Gastrocnemius medialis (tissue), 4 donors: ENCODE measurements around the gene HMGB2. TPM values are rescaled to one million over a fixed set of nuclear protein-coding genes. Genes with fewer than 3 reads are reported as not detected.

Source experiments
- ATAC-seq, 2 donors: fragments of 150-250 bp; one replicate each; pipeline ENCODE4 v1.9.1; 2016
- DNase-seq, 2 donors: peaks; one replicate each; pipeline ENCODE4 v3.0.0-alpha.2; 2019
- H3K27ac ChIP-seq, 4 donors: fragments of 200-600 bp; sonication (generic); 1 replicate in 1 of 4; 2 replicates in 3 of 4; pipeline ENCODE4 v1.5.1; 2016 to 2018; ENCODE audit warnings: mild to moderate bottlenecking in 2 of 4, moderate library complexity in 1 of 4
- H3K27me3 ChIP-seq, 3 donors: fragments of 200-600 bp; sonication (generic) in 2 of 3; 1 replicate in 1 of 3; 2 replicates in 2 of 3; pipeline versions ENCODE4 v1.5.1 to v1.6.0; 2016 to 2019; ENCODE audit warnings: mild to moderate bottlenecking in 1 of 3, moderate library complexity in 1 of 3
- H3K36me3 ChIP-seq, 2 donors: fragments of 200-600 bp; sonication (generic) in 1 of 2; one replicate each; pipeline ENCODE4 v1.5.1; 2017 to 2018
- H3K4me1 ChIP-seq, 2 donors: fragments of 200-600 bp; sonication (generic) in 1 of 2; one replicate each; pipeline ENCODE4 v1.5.1; 2016 to 2017; ENCODE audit warnings: mild to moderate bottlenecking in 2 of 2
- H3K4me3 ChIP-seq, 4 donors: fragments of 200-600 bp; sonication (generic) in 3 of 4; 1 replicate in 1 of 4; 2 replicates in 3 of 4; pipeline ENCODE4 v1.5.1; 2016 to 2019; ENCODE audit warnings: mild to moderate bottlenecking in 2 of 4
- H3K9me3 ChIP-seq, 3 donors: fragments of 200-600 bp; sonication (generic) in 2 of 3; 1 replicate in 1 of 3; 2 replicates in 2 of 3; pipeline ENCODE4 v1.5.1; 2016 to 2019
- POLR2A ChIP-seq, 2 donors: fragments of 450-650 bp; IDR thresholded peaks; one replicate each; pipeline ENCODE4 v1.6.1; 2017; ENCODE audit warnings: antibody characterized with exemption in 2 of 2, mild to moderate bottlenecking in 2 of 2, moderate library complexity in 2 of 2
- in situ Hi-C, 4 donors: fragments of 200-750 bp; cut with MboI; loops; one replicate each; pipeline versions ENCODE4 v1.15.0 to v1.8.0; 2017; ENCODE audit warnings: low sequenced_read_pairs in 4 of 4
- intact Hi-C: fragments of 100-400 bp; cut with DNase I; formaldehyde crosslinking; loops from one replicate; pipeline ENCODE4 v1.15.1; 2023; ENCODE audit warnings: low total_unique reads
- total RNA-seq, 4 donors: library from RNA; depleted of rRNA; stranded (reverse); fragments of >200 nt; gene quantifications; one replicate each; pipeline versions ENCODE4 v1.1.0 to v1.2.3, GENCODE V29; 2016
- TF ChIP-seq, protein P1 (sequence below), 5 experiments: fragments of 450-650 bp in 3 of 5; fragments of 200-600 bp in 2 of 5; sonication (generic) in 2 of 5; IDR thresholded peaks in 4 of 5; conservative IDR thresholded peaks in 1 of 5; 1 replicate in 4 of 5; 2 replicates in 1 of 5; pipeline ENCODE4 v1.5.1; 2016 to 2019; ENCODE audit warnings: antibody characterized with exemption in 5 of 5, mild to moderate bottlenecking in 3 of 5, moderate library complexity in 3 of 5

Gene HMGB2
- total RNA-seq, 4 donors from 2014 or later: 4.1 to 61.6 (median 21.2) TPM

DNA sequence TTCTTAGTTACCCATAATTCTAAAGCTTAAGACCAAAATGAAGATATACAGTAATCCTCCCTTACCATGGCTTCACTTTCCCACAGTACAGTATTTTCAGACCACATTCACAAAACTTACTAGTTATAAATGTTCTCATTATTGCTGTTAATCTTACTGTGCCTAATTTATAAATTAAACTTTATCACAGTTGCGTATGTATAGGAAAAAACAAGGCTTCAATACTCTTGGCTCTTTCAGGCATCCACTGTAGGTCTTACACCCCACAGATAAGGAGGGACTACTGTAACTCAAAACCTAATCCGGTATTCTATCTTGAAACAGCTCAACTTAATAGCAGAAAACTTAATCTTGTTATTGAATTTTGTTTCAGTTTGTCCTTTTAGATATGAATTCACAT, 3.6 kb downstream of the HMGB2 start:
- TF ChIP-seq POLR2A (IDR thresholded peaks at IDR 0.05): no peak
- TF ChIP-seq, protein P1, sequence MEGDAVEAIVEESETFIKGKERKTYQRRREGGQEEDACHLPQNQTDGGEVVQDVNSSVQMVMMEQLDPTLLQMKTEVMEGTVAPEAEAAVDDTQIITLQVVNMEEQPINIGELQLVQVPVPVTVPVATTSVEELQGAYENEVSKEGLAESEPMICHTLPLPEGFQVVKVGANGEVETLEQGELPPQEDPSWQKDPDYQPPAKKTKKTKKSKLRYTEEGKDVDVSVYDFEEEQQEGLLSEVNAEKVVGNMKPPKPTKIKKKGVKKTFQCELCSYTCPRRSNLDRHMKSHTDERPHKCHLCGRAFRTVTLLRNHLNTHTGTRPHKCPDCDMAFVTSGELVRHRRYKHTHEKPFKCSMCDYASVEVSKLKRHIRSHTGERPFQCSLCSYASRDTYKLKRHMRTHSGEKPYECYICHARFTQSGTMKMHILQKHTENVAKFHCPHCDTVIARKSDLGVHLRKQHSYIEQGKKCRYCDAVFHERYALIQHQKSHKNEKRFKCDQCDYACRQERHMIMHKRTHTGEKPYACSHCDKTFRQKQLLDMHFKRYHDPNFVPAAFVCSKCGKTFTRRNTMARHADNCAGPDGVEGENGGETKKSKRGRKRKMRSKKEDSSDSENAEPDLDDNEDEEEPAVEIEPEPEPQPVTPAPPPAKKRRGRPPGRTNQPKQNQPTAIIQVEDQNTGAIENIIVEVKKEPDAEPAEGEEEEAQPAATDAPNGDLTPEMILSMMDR (IDR thresholded peaks at IDR 0.05 in 4 of 5, conservative IDR thresholded peaks at IDR 0.05 in 1 of 5): no peak
- intact Hi-C loops: no loop called here
- DNase-seq: no peak
- H3K27ac ChIP-seq: no peak overlapping the region
- no peaks in the 10 kb centered on the region for H3K9me3 ChIP-seq
- H3K4me1 ChIP-seq: peaks cover 7 to 19% of the 10 kb centered on the region in 2 donors
- no peak overlapping the region for H3K4me3 ChIP-seq
- no peak for ATAC-seq
- H3K36me3 ChIP-seq: peaks cover 0 to 39% of the 10 kb centered on the region in 2 donors
- H3K27me3 ChIP-seq: no peaks in the 10 kb centered on the region
- in situ Hi-C loops: loop anchor here in 1 of 4 donors (25.0 kb wide), 1 partner anchor 957 kb away; the partner anchor contains the start of genes CEP44 and FBXO8

DNA sequence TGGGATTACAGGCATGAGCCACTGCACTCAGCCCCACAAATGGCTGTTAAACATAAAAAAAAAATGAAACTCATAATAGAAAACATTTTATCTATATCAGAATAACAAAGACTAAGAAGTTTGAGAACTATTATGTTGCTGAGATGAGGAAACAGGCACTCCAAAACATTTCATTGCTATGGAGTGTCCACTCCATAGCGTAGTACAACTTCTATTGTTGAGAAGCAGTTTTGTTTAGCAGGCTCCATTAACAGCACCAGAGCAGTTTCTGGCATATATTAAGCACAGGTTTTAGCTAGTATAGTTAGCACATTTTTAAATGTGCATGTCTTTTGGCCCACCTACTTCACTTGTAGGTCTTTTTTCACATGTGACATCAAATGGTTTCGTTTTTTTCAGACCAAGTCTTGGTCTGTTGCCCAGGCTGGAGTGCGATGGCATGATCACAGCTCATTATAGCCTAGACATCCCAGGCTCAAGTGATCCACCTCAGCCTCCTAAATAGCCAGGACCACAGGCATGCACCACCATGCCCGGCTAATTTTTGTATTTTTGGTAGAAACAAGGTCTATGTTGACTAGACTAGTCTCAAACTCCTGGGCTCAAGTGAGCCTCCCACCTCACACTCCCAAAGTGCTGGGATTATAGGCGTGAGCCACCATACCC, 5.8 kb downstream of the HMGB2 start:
- TF ChIP-seq, protein P1 (IDR thresholded peaks at IDR 0.05 in 4 of 5, conservative IDR thresholded peaks at IDR 0.05 in 1 of 5): no peak
- no peak for TF ChIP-seq POLR2A (IDR thresholded peaks at IDR 0.05)
- no peaks in the 10 kb centered on the region for H3K9me3 ChIP-seq
- peaks cover 0 to 14% of the 10 kb centered on the region in 2 donors for H3K4me1 ChIP-seq
- no peaks in the 10 kb centered on the region for H3K27me3 ChIP-seq
- intact Hi-C loops: no loop called here
- peaks cover 0 to 39% of the 10 kb centered on the region in 2 donors for H3K36me3 ChIP-seq
- H3K4me3 ChIP-seq: no peak overlapping the region
- ATAC-seq (no peak), DNase-seq (no peak)
- H3K27ac ChIP-seq: no peak overlapping the region
- in situ Hi-C loops: loop anchor here in 1 of 4 donors (25.0 kb wide), 1 partner anchor 959 kb away; the partner anchor contains the start of genes CEP44 and FBXO8

DNA sequence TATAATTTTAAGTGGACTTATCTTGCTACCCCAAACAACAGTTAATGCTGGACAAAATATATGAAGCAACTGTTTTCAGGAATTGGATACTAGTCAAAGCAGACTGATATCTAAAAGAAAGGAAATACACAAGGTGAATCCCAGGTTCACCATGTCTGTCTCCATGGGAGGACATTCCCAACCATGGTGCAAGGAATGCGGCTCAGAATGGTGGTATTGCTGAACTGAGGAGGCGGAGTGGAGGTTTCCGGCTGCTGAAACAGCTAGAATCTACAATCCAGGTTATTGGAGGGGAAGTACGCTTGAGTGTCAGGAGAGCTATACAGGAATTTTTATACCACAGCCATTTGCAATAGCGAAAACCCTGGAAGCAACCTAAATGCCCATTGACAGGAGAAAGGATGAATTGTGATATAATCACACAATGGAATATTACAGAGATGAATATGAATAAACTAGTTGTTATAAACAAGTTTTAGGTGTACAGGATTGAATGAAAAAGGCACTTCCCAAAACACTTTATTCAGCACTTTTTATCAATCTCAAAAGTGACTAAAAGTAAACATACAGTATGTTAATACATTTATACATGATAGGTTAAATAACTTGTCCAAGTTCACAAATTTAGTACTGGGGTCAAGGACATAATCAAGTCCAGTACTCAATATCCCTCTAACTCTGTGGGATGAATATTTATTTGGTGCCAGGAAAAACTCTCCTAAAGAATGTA, 9.0 kb downstream of the HMGB2 start:
- intact Hi-C loops: no loop called here
- no peaks in the 10 kb centered on the region for H3K9me3 ChIP-seq
- no peaks in the 10 kb centered on the region for H3K27me3 ChIP-seq
- no peak overlapping the region for H3K4me3 ChIP-seq
- no peak for TF ChIP-seq POLR2A (IDR thresholded peaks at IDR 0.05)
- TF ChIP-seq, protein P1 (IDR thresholded peaks at IDR 0.05 in 4 of 5, conservative IDR thresholded peaks at IDR 0.05 in 1 of 5): no peak
- H3K27ac ChIP-seq: no peak overlapping the region
- peaks cover 0 to 21% of the 10 kb centered on the region in 2 donors for H3K36me3 ChIP-seq
- no peak for ATAC-seq
- in situ Hi-C loops: loop anchor here in 1 of 4 donors (25.0 kb wide), 1 partner anchor 962 kb away; the partner anchor contains the start of genes CEP44 and FBXO8
- no peaks in the 10 kb centered on the region for H3K4me1 ChIP-seq
- no peak for DNase-seq

DNA sequence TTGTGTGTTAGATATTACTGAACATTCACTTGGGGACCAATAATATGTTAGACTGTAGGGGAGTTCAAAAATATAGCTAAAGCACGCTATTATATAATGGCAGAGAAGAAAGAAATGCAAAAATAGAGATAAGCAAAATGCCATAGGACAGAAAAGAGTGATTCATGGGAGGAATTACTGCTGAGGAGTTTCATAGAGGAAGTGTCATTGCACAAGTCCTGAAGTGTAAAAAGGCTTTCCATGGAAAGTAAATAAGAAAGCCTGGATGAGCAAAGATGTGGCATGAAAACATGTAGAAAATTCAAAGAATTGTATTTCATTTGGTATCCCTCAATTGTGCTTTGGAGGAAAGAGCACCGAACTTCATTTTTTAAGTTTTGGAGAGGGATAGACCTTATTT, 14.5 kb downstream of the HMGB2 start:
- ATAC-seq (no peak), DNase-seq (no peak)
- Histone ChIP-seq H3K4me1 (peaks cover 6 to 10% of the 10 kb centered on the region in 2 donors), H3K27ac (no peak overlapping the region), H3K9me3 (no peaks in the 10 kb centered on the region), H3K27me3 (no peaks in the 10 kb centered on the region), H3K36me3 (no peaks in the 10 kb centered on the region), H3K4me3 (no peak overlapping the region)
- in situ Hi-C loops (loop anchor here in 3 of 4 donors (5.0 to 25.0 kb wide), 4 partner anchors 93 to 818 kb away; no protein-coding TSS in a partner anchor), intact Hi-C loops (loop anchor here (1.0 to 5.0 kb wide), 2 partner anchors 98 to 173 kb away; no protein-coding TSS in a partner anchor)
- TF ChIP-seq, protein P1 (IDR thresholded peaks at IDR 0.05 in 4 of 5, conservative IDR thresholded peaks at IDR 0.05 in 1 of 5): no peak
